ENCODE data around the gene TRAF3.

The TRAF3 gene

DNA sequence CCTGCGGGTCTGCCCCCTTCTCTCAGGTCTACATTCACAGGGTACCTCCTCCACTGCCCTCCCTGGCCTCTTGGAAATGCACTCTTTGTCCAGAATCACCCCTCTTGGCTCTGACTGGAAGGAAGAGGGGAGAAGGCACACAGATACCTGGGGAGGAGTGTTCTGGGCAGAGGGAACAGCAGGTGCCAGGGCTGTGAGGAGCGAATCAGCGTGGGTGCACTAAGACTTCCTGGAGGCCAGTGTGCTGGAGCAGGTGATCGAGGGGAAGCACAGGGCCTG lies 8.3 kb upstream of the TRAF3 start:
- H3K9me3 ChIP-seq (ENCODE audit: low read length) = no peaks in the 10 kb centered on the region
- no peaks in the 10 kb centered on the region for H3K79me2 ChIP-seq (ENCODE audit: insufficient read depth, low read length)
- no peak overlapping the region for H3K4me3 ChIP-seq (ENCODE audit: low read depth, low read length, poor library complexity, severe bottlenecking)
- no peaks in the 10 kb centered on the region for H3K9me2 ChIP-seq (ENCODE audit: low read depth, low read length)
- H3F3A ChIP-seq (ENCODE audit: insufficient read depth, low read length) = no peaks in the 10 kb centered on the region
- no peaks in the 10 kb centered on the region for H3K27me3 ChIP-seq (ENCODE audit: insufficient read depth, low read length)
- TF ChIP-seq, protein P1, sequence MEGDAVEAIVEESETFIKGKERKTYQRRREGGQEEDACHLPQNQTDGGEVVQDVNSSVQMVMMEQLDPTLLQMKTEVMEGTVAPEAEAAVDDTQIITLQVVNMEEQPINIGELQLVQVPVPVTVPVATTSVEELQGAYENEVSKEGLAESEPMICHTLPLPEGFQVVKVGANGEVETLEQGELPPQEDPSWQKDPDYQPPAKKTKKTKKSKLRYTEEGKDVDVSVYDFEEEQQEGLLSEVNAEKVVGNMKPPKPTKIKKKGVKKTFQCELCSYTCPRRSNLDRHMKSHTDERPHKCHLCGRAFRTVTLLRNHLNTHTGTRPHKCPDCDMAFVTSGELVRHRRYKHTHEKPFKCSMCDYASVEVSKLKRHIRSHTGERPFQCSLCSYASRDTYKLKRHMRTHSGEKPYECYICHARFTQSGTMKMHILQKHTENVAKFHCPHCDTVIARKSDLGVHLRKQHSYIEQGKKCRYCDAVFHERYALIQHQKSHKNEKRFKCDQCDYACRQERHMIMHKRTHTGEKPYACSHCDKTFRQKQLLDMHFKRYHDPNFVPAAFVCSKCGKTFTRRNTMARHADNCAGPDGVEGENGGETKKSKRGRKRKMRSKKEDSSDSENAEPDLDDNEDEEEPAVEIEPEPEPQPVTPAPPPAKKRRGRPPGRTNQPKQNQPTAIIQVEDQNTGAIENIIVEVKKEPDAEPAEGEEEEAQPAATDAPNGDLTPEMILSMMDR (IDR thresholded peaks at IDR 0.05; ENCODE audit: low read length) = no peak
- TF ChIP-seq EZH2 (IDR thresholded peaks at IDR 0.05; ENCODE audit: borderline replicate concordance, low read length) = no peak
- H3K36me3 ChIP-seq (ENCODE audit: insufficient read depth, low read length) = no peaks in the 10 kb centered on the region
- H2AFZ ChIP-seq (ENCODE audit: low read length) = no peak overlapping the region
- H4K20me1 ChIP-seq (ENCODE audit: insufficient read depth, low read length) = no peaks in the 10 kb centered on the region
- no peak overlapping the region for H3K27ac ChIP-seq (ENCODE audit: low read depth, low read length, poor library complexity, severe bottlenecking)
- peaks cover 20% of the 10 kb centered on the region for H3K4me1 ChIP-seq (ENCODE audit: insufficient read depth, low read length, severe bottlenecking)
- H3K9ac ChIP-seq (ENCODE audit: low read length) = no peak overlapping the region
- H3K4me2 ChIP-seq (ENCODE audit: low read length) = no peak overlapping the region

DNA sequence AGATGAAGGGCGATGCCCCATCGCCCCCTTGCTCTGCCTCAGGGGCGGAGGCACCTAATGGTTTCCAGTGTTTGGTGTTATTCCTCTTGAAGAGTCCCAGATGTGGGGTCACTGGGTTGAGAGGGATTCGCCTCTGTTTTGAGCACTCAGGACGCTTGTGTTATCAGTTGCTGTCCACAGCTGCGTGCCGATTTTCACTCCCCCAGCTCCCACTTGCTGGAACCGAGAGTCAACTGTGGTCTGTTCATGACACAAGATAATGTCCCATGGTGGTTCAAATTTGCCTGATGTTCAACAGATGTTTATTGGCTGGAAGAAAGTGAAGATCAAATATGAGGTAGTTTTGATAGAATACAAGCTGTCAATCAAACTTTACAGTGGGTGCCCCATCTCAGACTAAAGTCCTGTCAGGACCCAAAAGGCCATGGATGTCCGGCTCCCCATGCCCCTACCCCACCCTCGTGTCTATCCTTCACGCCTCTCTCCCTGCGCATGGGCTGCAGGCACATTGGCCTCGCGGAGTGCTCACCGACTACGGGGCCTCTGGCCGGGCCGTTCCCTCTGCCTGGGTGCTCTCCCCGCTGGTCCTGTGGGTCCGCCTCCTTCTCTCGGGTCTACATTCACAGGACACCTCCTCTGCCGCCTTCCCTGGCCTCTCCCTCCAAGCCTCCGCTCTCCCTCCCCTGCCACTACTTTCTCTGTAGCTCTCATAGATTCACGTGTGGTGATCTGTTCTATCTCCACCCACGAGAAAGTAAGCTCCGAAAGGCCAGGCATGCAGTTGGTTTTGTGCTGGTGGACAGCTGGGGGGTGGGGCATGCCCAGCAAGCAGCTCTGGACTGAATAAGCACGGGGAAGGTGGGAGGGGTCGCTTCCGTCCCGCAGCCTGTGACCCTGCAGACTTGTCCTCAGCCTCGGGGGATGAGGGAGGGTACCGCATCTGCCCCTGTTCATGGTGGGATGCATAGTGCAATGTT lies 6.8 kb upstream of the TRAF3 start:
- no peaks in the 10 kb centered on the region for H3K9me3 ChIP-seq (ENCODE audit: low read length)
- no peak overlapping the region for H3K4me2 ChIP-seq (ENCODE audit: low read length)
- H4K20me1 ChIP-seq (ENCODE audit: insufficient read depth, low read length) = no peaks in the 10 kb centered on the region
- no peak overlapping the region for H2AFZ ChIP-seq (ENCODE audit: low read length)
- H3K79me2 ChIP-seq (ENCODE audit: insufficient read depth, low read length) = no peaks in the 10 kb centered on the region
- no peak overlapping the region for H3K4me3 ChIP-seq (ENCODE audit: low read depth, low read length, poor library complexity, severe bottlenecking)
- no peaks in the 10 kb centered on the region for H3K36me3 ChIP-seq (ENCODE audit: insufficient read depth, low read length)
- no peak overlapping the region for H3K9ac ChIP-seq (ENCODE audit: low read length)
- TF ChIP-seq EZH2 (IDR thresholded peaks at IDR 0.05; ENCODE audit: borderline replicate concordance, low read length) = no peak
- TF ChIP-seq, protein P1 (IDR thresholded peaks at IDR 0.05; ENCODE audit: low read length) = no peak
- H3K27me3 ChIP-seq (ENCODE audit: insufficient read depth, low read length) = no peaks in the 10 kb centered on the region
- H3K4me1 ChIP-seq (ENCODE audit: insufficient read depth, low read length, severe bottlenecking) = peaks cover 28% of the 10 kb centered on the region
- no peaks in the 10 kb centered on the region for H3F3A ChIP-seq (ENCODE audit: insufficient read depth, low read length)
- no peak overlapping the region for H3K27ac ChIP-seq (ENCODE audit: low read depth, low read length, poor library complexity, severe bottlenecking)
- no peaks in the 10 kb centered on the region for H3K9me2 ChIP-seq (ENCODE audit: low read depth, low read length)

DNA sequence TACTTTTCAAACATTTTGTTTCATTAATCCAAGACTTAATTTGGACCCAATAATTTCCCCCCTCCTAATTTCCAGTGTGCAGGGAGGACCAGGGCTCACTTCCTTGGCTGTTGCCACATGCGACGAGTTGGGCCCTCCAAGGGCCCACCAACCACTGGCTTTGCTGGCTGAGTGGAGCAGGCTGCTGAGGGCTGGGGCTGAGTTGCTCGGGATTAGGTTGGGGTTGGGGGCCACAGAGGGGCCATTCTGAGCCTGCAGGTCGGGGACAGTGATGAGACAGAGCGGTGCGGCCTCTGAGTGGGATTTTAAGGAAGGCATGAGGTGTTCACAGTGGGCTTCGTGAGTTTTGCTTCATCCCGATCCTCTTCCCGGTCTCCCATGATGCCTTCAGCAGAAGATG lies 6.1 kb upstream of the TRAF3 start:
- H3K4me2 ChIP-seq (ENCODE audit: low read length) = no peak overlapping the region
- peaks cover 28% of the 10 kb centered on the region for H3K4me1 ChIP-seq (ENCODE audit: insufficient read depth, low read length, severe bottlenecking)
- H3K9ac ChIP-seq (ENCODE audit: low read length) = no peak overlapping the region
- H3K36me3 ChIP-seq (ENCODE audit: insufficient read depth, low read length) = no peaks in the 10 kb centered on the region
- no peak overlapping the region for H2AFZ ChIP-seq (ENCODE audit: low read length)
- no peaks in the 10 kb centered on the region for H4K20me1 ChIP-seq (ENCODE audit: insufficient read depth, low read length)
- H3K9me3 ChIP-seq (ENCODE audit: low read length) = no peaks in the 10 kb centered on the region
- H3K9me2 ChIP-seq (ENCODE audit: low read depth, low read length) = no peaks in the 10 kb centered on the region
- H3F3A ChIP-seq (ENCODE audit: insufficient read depth, low read length) = no peaks in the 10 kb centered on the region
- H3K27me3 ChIP-seq (ENCODE audit: insufficient read depth, low read length) = no peaks in the 10 kb centered on the region
- TF ChIP-seq, protein P1 (IDR thresholded peaks at IDR 0.05; ENCODE audit: low read length) = no peak
- TF ChIP-seq EZH2 (IDR thresholded peaks at IDR 0.05; ENCODE audit: borderline replicate concordance, low read length) = no peak
- no peaks in the 10 kb centered on the region for H3K79me2 ChIP-seq (ENCODE audit: insufficient read depth, low read length)
- no peak overlapping the region for H3K27ac ChIP-seq (ENCODE audit: low read depth, low read length, poor library complexity, severe bottlenecking)
- H3K4me3 ChIP-seq (ENCODE audit: low read depth, low read length, poor library complexity, severe bottlenecking) = no peak overlapping the region

Data from OCI-LY1 (cell line).